ENCODE measurements around the gene FDCSP.
"Not testable (repeated sequence)": the region's sequence is repeated elsewhere in the genome, so short reads cannot be mapped to it uniquely, and the experiment has no call there.

FDCSP gene

GRCh38 chr4:70242297-70242696, 16.4 kb downstream of the FDCSP start, which contains the start of gene CSN3:
Gene CSN3 (plus strand): TSS chr4:70242597. CDS start chr4:70244820, 2,223 bp downstream.
- H3K36me3 ChIP-seq (ENCODE audit: insufficient read depth, low read depth, low read length); H3K9me3 ChIP-seq (ENCODE audit: insufficient read depth, low read depth, low read length); H3K27ac ChIP-seq (ENCODE audit: low read length); H3K4me3 ChIP-seq (ENCODE audit: low read length); H3K4me1 ChIP-seq (ENCODE audit: insufficient read depth, low read length); H3K9ac ChIP-seq (ENCODE audit: low read depth, low read length); H3K27me3 ChIP-seq (ENCODE audit: insufficient read depth, low read length): not testable (repeated sequence)

GRCh38 chr4:70243091-70243490, 17.2 kb downstream of the FDCSP start:
- Histone ChIP-seq H3K27me3 (ENCODE audit: insufficient read depth, low read length) (no peaks in the 10 kb centered on the region), H3K9ac (ENCODE audit: low read depth, low read length) (no peak overlapping the region), H3K4me1 (ENCODE audit: insufficient read depth, low read length) (no peaks in the 10 kb centered on the region), H3K36me3 (ENCODE audit: insufficient read depth, low read depth, low read length) (no peaks in the 10 kb centered on the region), H3K27ac (ENCODE audit: low read length) (no peak overlapping the region), H3K4me3 (ENCODE audit: low read length) (no peak overlapping the region), H3K9me3 (ENCODE audit: insufficient read depth, low read depth, low read length) (no peaks in the 10 kb centered on the region)

- Histone ChIP-seq H3K4me1 (ENCODE audit: insufficient read depth, low read length) (no peaks in the 10 kb centered on the region), H3K36me3 (ENCODE audit: insufficient read depth, low read depth, low read length) (no peaks in the 10 kb centered on the region), H3K4me3 (ENCODE audit: low read length) (no peak overlapping the region), H3K9ac (ENCODE audit: low read depth, low read length) (no peak overlapping the region), H3K9me3 (ENCODE audit: insufficient read depth, low read depth, low read length) (no peaks in the 10 kb centered on the region), H3K27me3 (ENCODE audit: insufficient read depth, low read length) (no peaks in the 10 kb centered on the region), H3K27ac (ENCODE audit: low read length) (no peak overlapping the region)
Measured at GRCh38 chr4:70251250-70251944, 25.5 kb downstream of the FDCSP start.

GRCh38 chr4:70251945-70252277, 26.0 kb downstream of the FDCSP start:
- Histone ChIP-seq H3K36me3 (ENCODE audit: insufficient read depth, low read depth, low read length) (no peaks in the 10 kb centered on the region), H3K4me3 (ENCODE audit: low read length) (no peak overlapping the region), H3K9me3 (ENCODE audit: insufficient read depth, low read depth, low read length) (no peaks in the 10 kb centered on the region), H3K4me1 (ENCODE audit: insufficient read depth, low read length) (no peaks in the 10 kb centered on the region), H3K9ac (ENCODE audit: low read depth, low read length) (no peak overlapping the region), H3K27ac (ENCODE audit: low read length) (no peak overlapping the region), H3K27me3 (ENCODE audit: insufficient read depth, low read length) (no peaks in the 10 kb centered on the region)

GRCh38 chr4:70269674-70270073, 43.8 kb downstream of the FDCSP start:
- Histone ChIP-seq H3K9me3 (ENCODE audit: insufficient read depth, low read depth, low read length) (no peaks in the 10 kb centered on the region), H3K27ac (ENCODE audit: low read length) (no peak overlapping the region), H3K36me3 (ENCODE audit: insufficient read depth, low read depth, low read length) (no peaks in the 10 kb centered on the region), H3K9ac (ENCODE audit: low read depth, low read length) (no peak overlapping the region), H3K4me1 (ENCODE audit: insufficient read depth, low read length) (no peaks in the 10 kb centered on the region), H3K4me3 (ENCODE audit: low read length) (no peak overlapping the region), H3K27me3 (ENCODE audit: insufficient read depth, low read length) (no peaks in the 10 kb centered on the region)

- H3K9ac ChIP-seq (ENCODE audit: low read depth, low read length), result no peak overlapping the region
- H3K9me3 ChIP-seq (ENCODE audit: insufficient read depth, low read depth, low read length), result no peaks in the 10 kb centered on the region
- H3K4me3 ChIP-seq (ENCODE audit: low read length), result no peak overlapping the region
- H3K4me1 ChIP-seq (ENCODE audit: insufficient read depth, low read length), result no peaks in the 10 kb centered on the region
- H3K27me3 ChIP-seq (ENCODE audit: insufficient read depth, low read length), result no peaks in the 10 kb centered on the region
- H3K36me3 ChIP-seq (ENCODE audit: insufficient read depth, low read depth, low read length), result no peaks in the 10 kb centered on the region
- no peak overlapping the region for H3K27ac ChIP-seq (ENCODE audit: low read length)
Measured at GRCh38 chr4:70277121-70277520, 51.2 kb downstream of the FDCSP start.

GRCh38 chr4:70280567-70280966, 54.6 kb downstream of the FDCSP start:
- H3K9ac ChIP-seq (ENCODE audit: low read depth, low read length), result no peak overlapping the region
- H3K27ac ChIP-seq (ENCODE audit: low read length), result no peak overlapping the region
- H3K9me3 ChIP-seq (ENCODE audit: insufficient read depth, low read depth, low read length), result no peaks in the 10 kb centered on the region
- H3K27me3 ChIP-seq (ENCODE audit: insufficient read depth, low read length), result no peaks in the 10 kb centered on the region
- no peak overlapping the region for H3K4me3 ChIP-seq (ENCODE audit: low read length)
- H3K4me1 ChIP-seq (ENCODE audit: insufficient read depth, low read length), result no peaks in the 10 kb centered on the region
- H3K36me3 ChIP-seq (ENCODE audit: insufficient read depth, low read depth, low read length), result no peaks in the 10 kb centered on the region
